ENCODE data around the gene NFIX.

Gene NFIX

GRCh38 chr19:13119627-13120026, 124.4 kb downstream of the NFIX start:
- no peaks in the 10 kb centered on the region for H3K36me3 ChIP-seq (ENCODE audit: control insufficient read depth, insufficient read depth, low read length, severe bottlenecking)
- no peak for DNase-seq (ENCODE audit: low read depth)

DNA sequence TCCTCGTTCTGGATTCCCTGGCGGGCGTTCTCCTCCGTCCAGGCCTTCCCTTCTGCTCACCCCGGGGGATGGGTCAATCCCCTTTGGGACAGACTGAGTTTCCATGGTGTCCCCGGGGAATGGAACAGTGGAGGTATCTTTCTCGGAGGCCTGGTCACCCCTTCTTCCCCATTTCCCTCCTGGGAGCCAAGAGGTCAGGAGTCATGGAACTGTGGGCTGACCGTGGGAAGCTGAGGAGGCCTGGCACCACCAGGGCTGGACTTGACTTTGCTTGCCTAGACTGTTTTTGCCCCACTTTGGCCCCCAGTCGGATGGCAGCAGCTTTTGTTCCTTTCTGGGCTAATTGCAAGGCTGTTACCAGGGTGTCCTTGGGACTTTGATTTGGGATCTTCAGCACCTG, 124.8 kb downstream of the NFIX start:
- Histone ChIP-seq H3K4me3 (ENCODE audit: low read length) (peak overlapping the region; percentile 85), H3K9ac (ENCODE audit: low read length) (peak overlapping the region; percentile 92), H3K27me3 (replicated peaks; ENCODE audit: control insufficient read depth, insufficient read depth, low read length) (no peaks in the 10 kb centered on the region), H3K4me1 (ENCODE audit: control insufficient read depth, insufficient read depth, low read length) (peaks cover 49% of the 10 kb centered on the region), H3K9me3 (ENCODE audit: control insufficient read depth, low read length) (no peaks in the 10 kb centered on the region), H3K36me3 (ENCODE audit: control insufficient read depth, insufficient read depth, low read length, severe bottlenecking) (peaks cover 2% of the 10 kb centered on the region)
- no peak for DNase-seq (ENCODE audit: low read depth)

More at GRCh38 chr19:13119627-13120026, 124.4 kb downstream of the NFIX start:
- Histone ChIP-seq H3K9ac (ENCODE audit: low read length) (peak overlapping the region; percentile 92), H3K9me3 (ENCODE audit: control insufficient read depth, low read length) (no peaks in the 10 kb centered on the region), H3K27me3 (replicated peaks; ENCODE audit: control insufficient read depth, insufficient read depth, low read length) (no peaks in the 10 kb centered on the region), H3K4me1 (ENCODE audit: control insufficient read depth, insufficient read depth, low read length) (peaks cover 49% of the 10 kb centered on the region), H3K4me3 (ENCODE audit: low read length) (peak overlapping the region; percentile 85)

DNA sequence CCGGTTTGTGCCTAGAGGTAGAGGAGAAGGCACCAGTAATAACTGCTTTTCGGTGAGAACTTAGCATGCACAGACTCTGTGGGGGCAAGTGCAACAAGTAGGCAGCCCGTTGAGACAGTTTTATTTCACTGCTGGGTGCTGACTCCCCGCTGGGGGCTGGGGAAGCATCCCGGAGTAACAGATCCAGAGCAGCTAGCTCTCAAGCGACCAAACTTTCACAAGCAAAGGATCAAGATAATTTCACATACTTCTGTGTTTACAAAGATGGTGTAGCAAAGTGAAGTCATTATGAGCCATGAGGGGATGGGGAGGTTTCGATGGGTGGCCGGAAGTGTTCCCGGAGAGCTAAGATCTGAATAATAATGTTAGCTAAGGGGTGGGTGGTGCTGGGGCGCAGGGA, 125.5 kb downstream of the NFIX start:
- H3K4me1 ChIP-seq (ENCODE audit: control insufficient read depth, insufficient read depth, low read length) = peaks cover 42% of the 10 kb centered on the region
- H3K27me3 ChIP-seq (replicated peaks; ENCODE audit: control insufficient read depth, insufficient read depth, low read length) = no peaks in the 10 kb centered on the region
- DNase-seq (ENCODE audit: low read depth) = peak; percentile 45
- H3K9ac ChIP-seq (ENCODE audit: low read length) = peak overlapping the region; percentile 3
- H3K4me3 ChIP-seq (ENCODE audit: low read length) = no peak overlapping the region
- peaks cover 3% of the 10 kb centered on the region for H3K36me3 ChIP-seq (ENCODE audit: control insufficient read depth, insufficient read depth, low read length, severe bottlenecking)
- H3K9me3 ChIP-seq (ENCODE audit: control insufficient read depth, low read length) = no peaks in the 10 kb centered on the region

- DNase-seq (ENCODE audit: low read depth) = no peak
- Histone ChIP-seq H3K27me3 (replicated peaks; ENCODE audit: control insufficient read depth, insufficient read depth, low read length) (no peaks in the 10 kb centered on the region), H3K9me3 (ENCODE audit: control insufficient read depth, low read length) (no peaks in the 10 kb centered on the region), H3K9ac (ENCODE audit: low read length) (no peak overlapping the region), H3K4me3 (ENCODE audit: low read length) (no peak overlapping the region), H3K4me1 (ENCODE audit: control insufficient read depth, insufficient read depth, low read length) (peaks cover 40% of the 10 kb centered on the region), H3K36me3 (ENCODE audit: control insufficient read depth, insufficient read depth, low read length, severe bottlenecking) (peaks cover 3% of the 10 kb centered on the region)
Measured at GRCh38 chr19:13121551-13122274, 126.4 kb downstream of the NFIX start.

GRCh38 chr19:13122275-13122878, 127.1 kb downstream of the NFIX start:
- peaks cover 3% of the 10 kb centered on the region for H3K36me3 ChIP-seq (ENCODE audit: control insufficient read depth, insufficient read depth, low read length, severe bottlenecking)

GRCh38 chr19:13122980-13123957, 128.0 kb downstream of the NFIX start:
- no peaks in the 10 kb centered on the region for H3K9me3 ChIP-seq (ENCODE audit: control insufficient read depth, low read length)
- H3K9ac ChIP-seq (ENCODE audit: low read length) = no peak overlapping the region
- no peaks in the 10 kb centered on the region for H3K27me3 ChIP-seq (replicated peaks; ENCODE audit: control insufficient read depth, insufficient read depth, low read length)
- peaks cover 3% of the 10 kb centered on the region for H3K36me3 ChIP-seq (ENCODE audit: control insufficient read depth, insufficient read depth, low read length, severe bottlenecking)
- no peak overlapping the region for H3K4me3 ChIP-seq (ENCODE audit: low read length)
- H3K4me1 ChIP-seq (ENCODE audit: control insufficient read depth, insufficient read depth, low read length) = peaks cover 33% of the 10 kb centered on the region
- no peak for DNase-seq (ENCODE audit: low read depth)

More at GRCh38 chr19:13122275-13122878, 127.1 kb downstream of the NFIX start:
- Histone ChIP-seq H3K4me1 (ENCODE audit: control insufficient read depth, insufficient read depth, low read length) (peaks cover 35% of the 10 kb centered on the region), H3K4me3 (ENCODE audit: low read length) (no peak overlapping the region), H3K9me3 (ENCODE audit: control insufficient read depth, low read length) (no peaks in the 10 kb centered on the region), H3K9ac (ENCODE audit: low read length) (no peak overlapping the region), H3K27me3 (replicated peaks; ENCODE audit: control insufficient read depth, insufficient read depth, low read length) (no peaks in the 10 kb centered on the region)
- no peak for DNase-seq (ENCODE audit: low read depth)

DNA sequence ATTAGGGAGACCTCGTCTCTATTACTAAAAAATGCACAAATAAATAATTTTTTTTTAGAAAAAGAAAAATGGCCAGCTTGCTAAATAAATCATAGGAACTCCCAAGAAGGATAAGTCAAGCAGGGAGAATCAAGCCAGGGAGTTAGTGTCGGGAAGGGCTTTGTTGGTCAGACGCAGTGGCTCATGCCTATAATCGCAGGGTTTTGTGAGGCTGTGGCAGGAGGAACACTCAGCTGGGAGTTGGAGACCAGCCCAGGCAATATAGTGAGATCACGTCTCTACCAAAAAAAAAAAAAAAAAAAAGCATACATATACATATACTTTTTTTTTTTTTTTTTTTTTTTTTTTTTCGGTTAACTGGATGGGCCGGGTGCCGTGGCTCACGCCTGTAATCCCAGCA, 131.8 kb downstream of the NFIX start:
- peaks cover 1% of the 10 kb centered on the region for H3K4me1 ChIP-seq (ENCODE audit: control insufficient read depth, insufficient read depth, low read length)
- no peak overlapping the region for H3K4me3 ChIP-seq (ENCODE audit: low read length)
- H3K27me3 ChIP-seq (replicated peaks; ENCODE audit: control insufficient read depth, insufficient read depth, low read length) = no peaks in the 10 kb centered on the region
- no peaks in the 10 kb centered on the region for H3K9me3 ChIP-seq (ENCODE audit: control insufficient read depth, low read length)
- H3K9ac ChIP-seq (ENCODE audit: low read length) = no peak overlapping the region
- no peak for DNase-seq (ENCODE audit: low read depth)
- H3K36me3 ChIP-seq (ENCODE audit: control insufficient read depth, insufficient read depth, low read length, severe bottlenecking) = peaks cover 3% of the 10 kb centered on the region

- DNase-seq (ENCODE audit: low read depth) = no peak
- no peaks in the 10 kb centered on the region for H3K9me3 ChIP-seq (ENCODE audit: control insufficient read depth, low read length)
- peaks cover 3% of the 10 kb centered on the region for H3K36me3 ChIP-seq (ENCODE audit: control insufficient read depth, insufficient read depth, low read length, severe bottlenecking)
- H3K9ac ChIP-seq (ENCODE audit: low read length) = no peak overlapping the region
- H3K4me3 ChIP-seq (ENCODE audit: low read length) = no peak overlapping the region
- peaks cover 6% of the 10 kb centered on the region for H3K4me1 ChIP-seq (ENCODE audit: control insufficient read depth, insufficient read depth, low read length)
- no peaks in the 10 kb centered on the region for H3K27me3 ChIP-seq (replicated peaks; ENCODE audit: control insufficient read depth, insufficient read depth, low read length)
Measured at GRCh38 chr19:13127811-13128575, 132.7 kb downstream of the NFIX start.

DNA sequence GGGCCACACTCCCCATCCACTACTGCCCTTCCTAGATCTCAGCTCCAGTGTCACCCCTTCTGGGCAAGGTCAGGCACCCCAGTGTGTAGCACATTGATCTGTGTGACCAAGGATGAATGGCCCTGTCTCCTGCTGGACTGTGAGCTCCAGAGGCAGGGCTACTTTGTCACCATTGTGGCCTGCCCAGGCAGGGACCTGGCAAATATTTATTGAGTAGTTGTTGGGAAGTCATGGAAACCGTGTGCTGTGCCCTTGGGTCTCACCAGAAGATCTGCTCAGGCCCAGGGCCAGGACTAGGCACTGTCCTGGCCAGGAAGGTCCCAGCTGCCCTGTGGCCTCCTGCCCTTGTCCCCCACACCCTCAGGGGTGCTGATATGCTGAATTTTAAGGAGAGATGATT, 133.3 kb downstream of the NFIX start:
- DNase-seq (ENCODE audit: low read depth) = no peak
- Histone ChIP-seq H3K9me3 (ENCODE audit: control insufficient read depth, low read length) (no peaks in the 10 kb centered on the region), H3K4me3 (ENCODE audit: low read length) (no peak overlapping the region), H3K4me1 (ENCODE audit: control insufficient read depth, insufficient read depth, low read length) (peaks cover 7% of the 10 kb centered on the region), H3K36me3 (ENCODE audit: control insufficient read depth, insufficient read depth, low read length, severe bottlenecking) (peaks cover 3% of the 10 kb centered on the region), H3K9ac (ENCODE audit: low read length) (no peak overlapping the region), H3K27me3 (replicated peaks; ENCODE audit: control insufficient read depth, insufficient read depth, low read length) (no peaks in the 10 kb centered on the region)

- no peak overlapping the region for H3K9ac ChIP-seq (ENCODE audit: low read length)
- DNase-seq (ENCODE audit: low read depth) = no peak
- no peaks in the 10 kb centered on the region for H3K9me3 ChIP-seq (ENCODE audit: control insufficient read depth, low read length)
- no peaks in the 10 kb centered on the region for H3K27me3 ChIP-seq (replicated peaks; ENCODE audit: control insufficient read depth, insufficient read depth, low read length)
- peaks cover 7% of the 10 kb centered on the region for H3K4me1 ChIP-seq (ENCODE audit: control insufficient read depth, insufficient read depth, low read length)
- H3K36me3 ChIP-seq (ENCODE audit: control insufficient read depth, insufficient read depth, low read length, severe bottlenecking) = peaks cover 3% of the 10 kb centered on the region
- no peak overlapping the region for H3K4me3 ChIP-seq (ENCODE audit: low read length)
Measured at GRCh38 chr19:13129384-13129783, 134.1 kb downstream of the NFIX start.
